NCI-H2107 treated with DMSO at 0.1 percent for 48 hours (cell line): ENCODE measurements around the gene TPSG1.
"Not testable (repeated sequence)": the region's sequence is repeated elsewhere in the genome, so short reads cannot be mapped to it uniquely, and the experiment has no call there.

ENCODE experiments used
- DNase-seq: peaks from one replicate; lab custom pipeline; 2025; ENCODE audit not compliant: unreplicated experiment; lab: John Stamatoyannopoulos, UW

TPSG1 gene

DNA sequence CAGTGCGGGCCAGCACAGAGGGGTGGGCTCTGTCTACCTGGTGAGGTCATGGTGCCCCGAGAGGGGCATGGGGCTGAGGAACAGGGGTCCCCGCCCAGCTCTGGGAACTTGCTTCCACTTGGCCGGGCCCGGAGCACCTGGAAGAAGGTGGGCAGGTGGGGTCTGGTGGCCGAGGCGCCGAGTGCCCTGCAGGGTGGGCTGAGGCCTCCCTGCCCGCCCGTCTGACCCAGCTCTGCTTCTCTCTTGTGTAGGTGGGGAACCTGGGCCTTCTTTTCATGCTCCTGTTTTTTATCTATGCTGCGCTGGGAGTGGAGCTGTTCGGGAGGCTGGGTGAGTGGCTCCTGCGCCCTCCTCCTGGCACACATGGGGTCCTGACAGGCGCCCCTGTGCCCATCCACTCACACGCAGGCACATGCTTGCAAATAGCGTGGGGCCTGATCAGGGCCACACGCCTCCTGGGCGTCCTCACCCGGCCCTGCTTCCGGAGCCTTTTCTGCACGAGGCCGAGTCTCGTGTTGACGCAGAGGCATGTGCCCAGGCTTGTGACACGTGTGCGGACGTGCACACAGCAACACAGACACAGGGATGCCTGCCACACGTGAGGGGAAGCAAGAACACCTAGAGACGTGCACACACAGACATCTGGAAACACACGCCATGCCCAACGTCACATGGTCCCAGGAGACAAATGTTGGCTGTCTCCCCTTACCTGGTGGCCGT, 8.2 kb downstream of the TPSG1 start:
- no peak for DNase-seq

DNA sequence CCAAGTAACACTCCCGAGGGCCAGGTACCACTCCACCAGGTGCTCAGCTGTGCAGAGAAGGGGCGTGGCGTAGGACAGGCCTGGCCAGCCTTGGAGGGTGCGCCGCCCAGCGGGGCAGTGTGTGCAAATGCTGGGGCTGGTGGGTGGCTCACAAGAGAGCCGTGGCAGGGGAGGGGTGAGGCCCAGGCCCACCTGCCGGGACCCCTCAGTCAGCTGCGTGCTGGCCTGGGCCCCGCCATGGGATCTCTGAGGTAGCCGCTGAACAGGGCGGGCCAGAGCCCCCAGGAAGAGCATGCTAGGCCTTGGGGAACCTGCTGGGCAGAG, 8.8 kb downstream of the TPSG1 start:
- DNase-seq = no peak

DNA sequence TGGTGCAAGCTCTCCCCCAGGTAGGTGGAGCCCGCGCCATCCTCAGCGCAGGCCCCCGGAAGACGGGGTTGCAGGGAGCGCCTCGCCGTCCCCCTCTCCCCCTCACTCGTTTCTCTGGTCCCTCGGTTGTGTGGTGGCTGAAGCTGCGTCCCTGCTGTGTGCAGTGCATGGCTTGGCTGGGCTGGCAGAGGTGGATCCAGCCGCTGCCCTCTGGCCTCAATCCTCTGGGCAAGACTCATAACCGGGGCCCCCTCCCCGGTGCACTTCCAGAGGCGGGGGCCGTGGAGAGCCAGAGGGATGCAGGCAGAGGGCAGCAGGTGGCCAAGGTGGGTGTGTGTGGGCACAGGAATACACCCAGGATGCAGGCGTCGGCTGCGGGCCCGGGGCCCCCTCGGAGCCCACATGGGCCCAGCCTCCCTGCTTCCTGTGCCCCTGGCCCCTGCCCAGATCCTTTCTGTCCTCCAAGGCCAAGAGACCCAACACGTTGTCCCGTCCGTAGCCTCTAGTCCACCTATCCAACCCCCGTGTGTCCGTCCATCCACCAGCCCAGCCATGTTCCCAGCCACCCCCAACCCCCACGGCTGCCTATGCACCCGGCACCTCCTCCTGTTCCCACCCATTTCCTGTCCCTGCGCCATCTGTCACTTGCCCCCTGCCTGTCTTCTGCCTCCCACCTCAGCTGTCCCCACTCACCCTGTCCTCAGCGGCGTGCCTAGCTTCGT, 9.3 kb downstream of the TPSG1 start:
- no peak for DNase-seq

GRCh38 chr16:1214719-1215118, 10.3 kb downstream of the TPSG1 start:
- DNase-seq = no peak

DNA sequence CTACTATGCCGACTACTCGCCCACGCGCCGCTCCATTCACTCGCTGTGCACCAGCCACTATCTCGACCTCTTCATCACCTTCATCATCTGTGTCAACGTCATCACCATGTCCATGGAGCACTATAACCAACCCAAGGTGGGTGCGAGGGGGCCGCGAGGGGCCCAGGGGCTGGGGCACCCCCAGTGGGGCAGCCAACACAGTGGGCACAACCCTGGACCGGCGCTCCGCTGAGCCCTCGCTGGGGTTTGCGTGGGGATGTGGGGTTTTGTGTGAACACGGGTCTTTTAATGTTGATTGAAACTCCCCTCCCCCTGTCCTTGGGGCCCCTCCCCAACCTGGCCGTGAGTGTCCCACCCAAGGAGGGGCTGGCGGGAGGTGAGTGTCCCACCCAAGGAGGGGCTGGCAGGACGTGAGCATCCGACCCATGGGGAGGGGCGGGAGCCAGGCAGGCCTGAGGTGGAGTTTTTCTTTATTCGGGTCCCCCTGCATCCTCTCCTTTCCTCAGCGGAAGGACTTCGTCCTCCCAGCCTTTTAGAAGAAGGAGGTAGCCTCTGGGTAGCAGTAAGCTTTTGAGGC, 11.2 kb downstream of the TPSG1 start:
- DNase-seq = no peak

- DNase-seq = no peak
Observed at GRCh38 chr16:1213231-1213630, 11.8 kb downstream of the TPSG1 start.

- DNase-seq = no peak
Observed at GRCh38 chr16:1212616-1213194, 12.4 kb downstream of the TPSG1 start.

DNA sequence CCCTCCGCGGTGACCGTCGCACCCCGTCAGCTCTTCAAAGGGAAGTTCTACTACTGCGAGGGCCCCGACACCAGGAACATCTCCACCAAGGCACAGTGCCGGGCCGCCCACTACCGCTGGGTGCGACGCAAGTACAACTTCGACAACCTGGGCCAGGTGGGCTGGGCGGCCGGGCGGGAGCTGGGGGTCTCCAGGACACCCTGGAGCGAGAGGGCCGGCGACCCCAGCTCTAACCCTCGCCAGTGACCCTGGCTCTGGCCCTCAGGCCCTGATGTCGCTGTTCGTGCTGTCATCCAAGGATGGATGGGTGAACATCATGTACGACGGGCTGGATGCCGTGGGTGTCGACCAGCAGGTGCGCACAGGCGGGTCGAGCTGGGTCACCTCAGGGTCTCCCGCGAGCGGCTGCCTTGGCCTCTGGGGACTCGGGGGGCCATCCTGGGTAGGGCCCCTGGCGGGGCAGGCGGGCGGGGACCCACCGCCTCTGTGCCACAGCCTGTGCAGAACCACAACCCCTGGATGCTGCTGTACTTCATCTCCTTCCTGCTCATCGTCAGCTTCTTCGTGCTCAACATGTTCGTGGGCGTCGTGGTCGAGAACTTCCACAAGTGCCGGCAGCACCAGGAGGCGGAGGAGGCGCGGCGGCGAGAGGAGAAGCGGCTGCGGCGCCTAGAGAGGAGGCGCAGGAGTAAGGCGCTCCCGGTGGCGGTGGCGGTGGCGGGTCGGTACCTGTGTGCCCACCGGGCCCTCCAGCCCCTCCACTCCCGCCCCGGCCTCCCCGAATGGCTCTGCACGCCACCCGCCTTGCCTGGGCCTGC, 13.4 kb downstream of the TPSG1 start:
- no peak for DNase-seq

DNA sequence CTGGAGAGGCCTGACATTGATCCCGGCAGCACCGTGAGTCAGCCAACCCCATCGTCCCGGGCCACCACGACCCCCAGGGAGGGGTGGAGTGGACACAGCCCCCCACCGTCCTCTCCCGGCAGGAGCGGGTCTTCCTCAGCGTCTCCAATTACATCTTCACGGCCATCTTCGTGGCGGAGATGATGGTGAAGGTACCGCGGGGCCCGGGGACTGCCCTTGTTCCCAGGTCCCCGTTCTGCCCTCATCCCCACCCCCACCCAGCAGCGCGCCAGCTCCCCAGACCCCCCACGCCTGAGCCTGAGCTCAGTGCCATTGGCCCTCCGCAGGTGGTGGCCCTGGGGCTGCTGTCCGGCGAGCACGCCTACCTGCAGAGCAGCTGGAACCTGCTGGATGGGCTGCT, 14.6 kb downstream of the TPSG1 start:
- DNase-seq = no peak

DNA sequence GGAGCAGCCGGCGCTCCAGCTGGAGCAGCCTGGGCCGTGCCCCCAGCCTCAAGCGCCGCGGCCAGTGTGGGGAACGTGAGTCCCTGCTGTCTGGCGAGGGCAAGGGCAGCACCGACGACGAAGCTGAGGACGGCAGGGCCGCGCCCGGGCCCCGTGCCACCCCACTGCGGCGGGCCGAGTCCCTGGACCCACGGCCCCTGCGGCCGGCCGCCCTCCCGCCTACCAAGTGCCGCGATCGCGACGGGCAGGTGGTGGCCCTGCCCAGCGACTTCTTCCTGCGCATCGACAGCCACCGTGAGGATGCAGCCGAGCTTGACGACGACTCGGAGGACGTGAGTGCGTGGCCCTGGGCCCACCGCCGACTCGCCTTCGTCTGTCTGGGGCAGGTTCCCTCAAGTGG, 16.0 kb downstream of the TPSG1 start:
- no peak for DNase-seq

- no peak for DNase-seq
Observed at GRCh38 chr16:1208239-1208830, 16.7 kb downstream of the TPSG1 start.

DNA sequence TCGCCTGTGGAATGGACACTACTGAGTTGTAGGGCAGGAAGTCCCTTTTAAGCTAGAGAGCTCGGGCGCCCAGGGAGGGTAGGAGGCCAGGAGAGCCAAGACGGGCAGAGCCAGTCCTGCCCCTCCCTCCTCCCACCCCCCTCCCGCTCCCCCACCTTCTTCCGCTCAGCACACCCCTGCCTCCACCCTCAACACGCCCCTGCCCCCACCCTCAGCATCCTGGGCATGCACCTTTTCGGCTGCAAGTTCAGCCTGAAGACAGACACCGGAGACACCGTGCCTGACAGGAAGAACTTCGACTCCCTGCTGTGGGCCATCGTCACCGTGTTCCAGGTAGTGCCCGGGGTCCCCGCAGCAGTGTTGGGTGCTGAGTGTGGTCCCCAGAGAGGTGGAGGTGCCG, 18.3 kb downstream of the TPSG1 start:
- DNase-seq = no peak

GRCh38 chr16:1206326-1206725, 18.7 kb downstream of the TPSG1 start:
- no peak for DNase-seq

DNA sequence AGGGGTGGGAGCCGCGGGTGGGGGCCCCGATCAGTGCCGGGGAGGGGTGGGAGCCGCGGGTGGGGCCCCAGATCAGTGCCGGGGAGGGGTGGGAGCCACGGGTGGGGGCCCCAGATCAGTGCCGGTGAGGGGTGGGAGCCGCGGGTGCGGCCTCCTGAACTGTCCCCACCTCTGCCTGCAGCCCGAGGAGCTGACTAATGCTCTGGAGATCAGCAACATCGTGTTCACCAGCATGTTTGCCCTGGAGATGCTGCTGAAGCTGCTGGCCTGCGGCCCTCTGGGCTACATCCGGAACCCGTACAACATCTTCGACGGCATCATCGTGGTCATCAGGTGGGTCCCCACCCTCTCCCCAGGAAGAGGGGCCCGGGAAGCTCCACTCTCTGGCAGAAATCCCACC, 20.1 kb downstream of the TPSG1 start:
- no peak for DNase-seq

DNA sequence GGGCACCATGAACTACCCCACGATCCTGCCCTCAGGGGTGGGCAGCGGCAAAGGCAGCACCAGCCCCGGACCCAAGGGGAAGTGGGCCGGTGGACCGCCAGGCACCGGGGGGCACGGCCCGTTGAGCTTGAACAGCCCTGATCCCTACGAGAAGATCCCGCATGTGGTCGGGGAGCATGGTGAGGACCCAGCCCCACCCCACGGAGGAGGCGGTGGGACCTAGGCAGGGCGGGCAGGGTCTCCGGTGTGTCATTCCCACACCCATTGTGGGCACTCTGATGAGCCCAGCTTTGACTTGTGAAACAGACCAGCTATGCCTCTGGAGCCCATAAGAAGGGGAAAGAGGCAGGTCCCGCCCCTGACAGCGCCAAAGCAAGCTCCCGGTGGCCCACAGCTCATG, 22.8 kb downstream of the TPSG1 start:
- DNase-seq = no peak

GRCh38 chr16:1201444-1201843, 23.6 kb downstream of the TPSG1 start:
- DNase-seq = no peak

- no peak for DNase-seq
Observed at GRCh38 chr16:1200014-1200627, 24.9 kb downstream of the TPSG1 start.

DNA sequence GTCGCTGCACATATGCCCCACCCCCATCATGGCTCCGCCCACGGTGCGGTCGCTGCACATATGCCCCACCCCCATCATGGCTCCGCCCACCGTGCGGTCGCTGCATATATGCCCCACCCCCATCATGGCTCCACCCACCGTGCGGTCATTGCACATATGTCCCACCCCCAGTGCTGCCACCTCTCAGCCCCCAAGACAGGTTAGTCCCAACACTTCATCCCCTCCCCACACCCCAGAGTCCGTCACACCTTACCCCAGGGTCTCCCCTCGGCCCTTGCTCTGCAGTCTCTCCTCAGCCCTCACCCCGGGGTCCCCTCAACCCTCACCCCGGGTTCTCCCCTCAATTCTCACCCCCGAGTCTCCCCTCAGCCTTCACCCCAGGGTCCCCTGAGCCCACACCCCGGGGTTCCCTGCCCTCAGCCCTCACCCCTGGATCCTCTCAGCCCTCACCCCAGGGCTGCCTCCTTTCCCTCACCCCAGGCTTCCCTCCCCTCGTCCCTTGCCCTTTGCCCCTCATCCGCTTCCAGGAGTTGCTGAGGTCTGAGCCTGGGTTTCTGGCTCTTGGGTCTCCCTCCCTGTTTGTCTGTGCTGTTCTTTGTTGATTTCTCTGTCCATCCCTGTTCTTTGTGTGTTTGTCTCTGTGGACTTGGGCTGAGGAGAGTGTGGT, 25.6 kb downstream of the TPSG1 start:
- no peak for DNase-seq

- not testable (repeated sequence) for DNase-seq
Observed at GRCh38 chr16:1198671-1199346, 26.3 kb downstream of the TPSG1 start.
